SKM-1 (cell line): ENCODE data around the gene SLC39A3.

Experiments used
- DNase-seq: peaks from one replicate; lab custom pipeline; 2025; ENCODE audit not compliant: unreplicated experiment; lab: John Stamatoyannopoulos, UW

The SLC39A3 gene

GRCh38 chr19:2768365-2769132 lies 28.7 kb upstream of the SLC39A3 start:
- DNase-seq, result no peak

GRCh38 chr19:2767688-2768087 lies 27.9 kb upstream of the SLC39A3 start:
- DNase-seq, result no peak

- no peak for DNase-seq
Observed at GRCh38 chr19:2766594-2767372, 27.0 kb upstream of the SLC39A3 start.

GRCh38 chr19:2765376-2765775 lies 25.6 kb upstream of the SLC39A3 start:
- DNase-seq, result no peak

- DNase-seq, result no peak
Observed at GRCh38 chr19:2764945-2765344, 25.1 kb upstream of the SLC39A3 start.

GRCh38 chr19:2763687-2764086 lies 23.9 kb upstream of the SLC39A3 start:
- no peak for DNase-seq

GRCh38 chr19:2762783-2763496 lies 23.1 kb upstream of the SLC39A3 start:
- no peak for DNase-seq

- DNase-seq, result no peak
Observed at GRCh38 chr19:2761876-2762782, 22.3 kb upstream of the SLC39A3 start.

GRCh38 chr19:2761309-2761677 lies 21.5 kb upstream of the SLC39A3 start:
- no peak for DNase-seq

GRCh38 chr19:2759965-2760364 lies 20.1 kb upstream of the SLC39A3 start:
- no peak for DNase-seq

GRCh38 chr19:2759362-2759761 lies 19.5 kb upstream of the SLC39A3 start:
- no peak for DNase-seq

GRCh38 chr19:2758601-2759313 lies 18.9 kb upstream of the SLC39A3 start:
- DNase-seq, result no peak

GRCh38 chr19:2756921-2757881 lies 17.4 kb upstream of the SLC39A3 start:
- DNase-seq, result no peak

GRCh38 chr19:2756477-2756876 lies 16.7 kb upstream of the SLC39A3 start:
- DNase-seq, result no peak

GRCh38 chr19:2755811-2756210 lies 16.0 kb upstream of the SLC39A3 start:
- DNase-seq, result no peak

GRCh38 chr19:2755448-2755705 lies 15.6 kb upstream of the SLC39A3 start:
- no peak for DNase-seq

- DNase-seq, result no peak
Observed at GRCh38 chr19:2754659-2755447, 15.0 kb upstream of the SLC39A3 start.

- DNase-seq, result no peak
Observed at GRCh38 chr19:2751438-2751830, 11.6 kb upstream of the SLC39A3 start.
